ENCODE data around the gene MERTK. TPM values are rescaled to one million over a fixed set of nuclear protein-coding genes. Genes with fewer than 3 reads are reported as not detected.

MERTK gene
- total RNA-seq, 5 donors from 2014 or later (not counting 1 experiment from before 2014, with no cell fraction given): 0.12 to 0.73 (median 0.33) TPM

GRCh38 chr2:111995148-111995547 is 96.7 kb downstream of the MERTK start:
- no peaks in the 10 kb centered on the region for H3K4me1 Mint-ChIP-seq
- H3K9me3 Mint-ChIP-seq: no peaks in the 10 kb centered on the region
- H3K9me3 ChIP-seq: no peaks in the 10 kb centered on the region
- ChIA-PET POLR2A (interaction anchor here in 1 of 2 donors (0.5 kb wide), 1 partner anchor 477 kb away, joined by 4 read pairs; no protein-coding TSS in a partner anchor), CTCF (no interaction called here)
- H3K27ac Mint-ChIP-seq: no peak overlapping the region
- no peak for DNase-seq
- H3K4me1 ChIP-seq (ENCODE audit: control insufficient read depth in 1 of 2, extremely low read depth in 1 of 2, insufficient read depth in 2 of 2, low read length in 2 of 2): no peaks in the 10 kb centered on the region
- no peak overlapping the region for H3K27ac ChIP-seq (ENCODE audit: low read length)
- peaks cover 0 to 10% of the 10 kb centered on the region in 2 experiments for H3K27me3 ChIP-seq (replicated peaks in 1 of 2; ENCODE audit: control insufficient read depth in 2 of 2, extremely low read depth in 1 of 2, insufficient read depth in 2 of 2, low read length in 1 of 2)
- peaks cover 0 to 3% of the 10 kb centered on the region in 2 donors for H3K36me3 ChIP-seq (ENCODE audit: control insufficient read depth in 2 of 2, extremely low read depth in 1 of 2, insufficient read depth in 1 of 2, low read length in 1 of 2)
- H3K4me3 ChIP-seq (ENCODE audit: control insufficient read depth in 1 of 2, extremely low read depth in 1 of 2, low read length in 1 of 2): no peak overlapping the region
- H3K27me3 Mint-ChIP-seq: peaks cover 0 to 4% of the 10 kb centered on the region in 2 donors
- WGBS (ENCODE audit: insufficient coverage): 93% methylated on average over 4 of the region's 5 CpGs
- H3K4me3 Mint-ChIP-seq: no peak overlapping the region
- H3K36me3 Mint-ChIP-seq: no peaks in the 10 kb centered on the region
- ATAC-seq (replicated peaks in 1 of 4): no peak

DNA sequence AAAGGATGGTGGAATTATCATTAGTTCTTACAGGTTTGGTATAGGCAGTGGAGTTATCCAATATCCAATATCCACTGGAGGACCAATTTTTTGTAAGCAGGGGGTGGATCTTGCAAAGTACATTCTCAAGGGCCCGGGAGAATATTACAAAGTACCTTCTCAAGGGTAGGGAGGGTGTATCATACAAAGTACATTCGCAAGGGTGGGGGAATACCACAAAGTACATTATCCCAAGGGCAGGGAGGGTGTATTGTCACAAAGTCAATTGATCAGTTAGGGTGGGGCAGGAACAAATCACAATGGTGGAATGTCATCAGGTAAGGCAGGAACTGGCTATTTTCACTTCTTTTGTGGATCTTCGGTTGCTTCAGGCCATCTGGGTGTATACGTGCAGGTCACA is 101.4 kb downstream of the MERTK start:
- CTCF ChIA-PET: no interaction called here
- H3K27ac Mint-ChIP-seq: no peak overlapping the region

DNA sequence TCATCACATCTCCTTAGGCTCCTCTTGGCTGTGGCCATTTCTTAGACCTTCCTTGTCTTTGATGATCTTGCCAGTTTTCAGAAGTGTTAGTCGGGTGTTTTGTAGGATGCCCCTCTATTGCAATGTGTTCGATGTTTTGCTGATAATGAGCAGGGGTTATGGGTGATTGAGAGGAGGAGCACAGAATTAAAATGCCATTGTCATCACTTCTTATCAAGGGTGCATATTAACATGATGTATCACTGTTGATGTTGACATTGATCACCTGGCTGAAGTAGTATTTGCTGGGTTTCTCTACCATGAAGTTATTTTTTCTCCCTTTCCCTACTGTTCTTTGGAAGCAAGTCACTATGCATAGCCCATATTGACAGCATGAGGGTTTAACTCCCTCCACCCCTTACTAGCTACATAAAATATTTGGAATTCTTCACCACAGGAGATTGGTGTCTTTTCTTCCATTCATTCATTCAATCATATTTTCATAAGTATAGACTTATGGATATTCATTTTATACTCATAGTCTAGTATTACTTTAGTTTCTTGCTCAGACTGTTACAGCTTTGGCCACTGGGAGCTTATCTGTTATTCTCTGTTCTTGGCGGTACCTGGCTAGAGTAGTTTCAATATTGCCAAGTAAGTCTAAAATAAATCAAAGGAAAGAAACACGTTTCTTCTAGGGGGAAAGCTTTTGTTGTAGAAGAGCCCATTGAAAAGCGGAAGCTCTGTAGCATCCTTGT is 102.2 kb downstream of the MERTK start:
- Histone ChIP-seq H3K9me3 (no peaks in the 10 kb centered on the region), H3K4me1 (ENCODE audit: control insufficient read depth in 1 of 2, extremely low read depth in 1 of 2, insufficient read depth in 2 of 2, low read length in 2 of 2) (no peaks in the 10 kb centered on the region), H3K27ac (ENCODE audit: low read length) (no peak overlapping the region), H3K4me3 (ENCODE audit: control insufficient read depth in 1 of 2, extremely low read depth in 1 of 2, low read length in 1 of 2) (no peak overlapping the region), H3K27me3 (replicated peaks in 1 of 2; ENCODE audit: control insufficient read depth in 2 of 2, extremely low read depth in 1 of 2, insufficient read depth in 2 of 2, low read length in 1 of 2) (peaks cover 0 to 3% of the 10 kb centered on the region in 2 experiments), H3K36me3 (ENCODE audit: control insufficient read depth in 2 of 2, extremely low read depth in 1 of 2, insufficient read depth in 1 of 2, low read length in 1 of 2) (no peaks in the 10 kb centered on the region)
- ChIA-PET POLR2A (interaction anchor here in 1 of 2 donors (0.6 kb wide), 1 partner anchor 28 kb away, joined by 3 read pairs; no protein-coding TSS in a partner anchor), CTCF (interaction anchor here in 1 of 2 donors (0.5 kb wide), 1 partner anchor 116 kb away, joined by 3 read pairs; no protein-coding TSS in a partner anchor)
- Mint-ChIP-seq H3K36me3 (no peaks in the 10 kb centered on the region), H3K4me3 (no peak overlapping the region), H3K27ac (no peak overlapping the region), H3K27me3 (no peaks in the 10 kb centered on the region), H3K4me1 (peaks cover 0 to 8% (median 2%) of the 10 kb centered on the region in 3 donors), H3K9me3 (no peaks in the 10 kb centered on the region)
- no peak for ATAC-seq (replicated peaks in 1 of 4)
- DNase-seq: no peak
- WGBS (ENCODE audit: insufficient coverage): 67% methylated on average over 3 of the region's 5 CpGs

More for the DNA sequence above, 101.4 kb downstream of the MERTK start:
- Mint-ChIP-seq H3K4me1 (peaks cover 0 to 8% (median 2%) of the 10 kb centered on the region in 3 donors), H3K27me3 (no peaks in the 10 kb centered on the region), H3K9me3 (no peaks in the 10 kb centered on the region), H3K4me3 (no peak overlapping the region), H3K36me3 (no peaks in the 10 kb centered on the region)
- ATAC-seq (replicated peaks in 1 of 4) (no peak), DNase-seq (no peak)
- Histone ChIP-seq H3K4me1 (ENCODE audit: control insufficient read depth in 1 of 2, extremely low read depth in 1 of 2, insufficient read depth in 2 of 2, low read length in 2 of 2) (no peaks in the 10 kb centered on the region), H3K27me3 (replicated peaks in 1 of 2; ENCODE audit: control insufficient read depth in 2 of 2, extremely low read depth in 1 of 2, insufficient read depth in 2 of 2, low read length in 1 of 2) (peaks cover 0 to 3% of the 10 kb centered on the region in 2 experiments), H3K27ac (ENCODE audit: low read length) (no peak overlapping the region), H3K36me3 (ENCODE audit: control insufficient read depth in 2 of 2, extremely low read depth in 1 of 2, insufficient read depth in 1 of 2, low read length in 1 of 2) (peaks cover 0 to 3% of the 10 kb centered on the region in 2 donors), H3K9me3 (no peaks in the 10 kb centered on the region), H3K4me3 (ENCODE audit: control insufficient read depth in 1 of 2, extremely low read depth in 1 of 2, low read length in 1 of 2) (no peak overlapping the region)
- POLR2A ChIA-PET: no interaction called here
- no CpG with 5 or more reads among the region's 4 CpGs for WGBS (ENCODE audit: insufficient coverage)

DNA sequence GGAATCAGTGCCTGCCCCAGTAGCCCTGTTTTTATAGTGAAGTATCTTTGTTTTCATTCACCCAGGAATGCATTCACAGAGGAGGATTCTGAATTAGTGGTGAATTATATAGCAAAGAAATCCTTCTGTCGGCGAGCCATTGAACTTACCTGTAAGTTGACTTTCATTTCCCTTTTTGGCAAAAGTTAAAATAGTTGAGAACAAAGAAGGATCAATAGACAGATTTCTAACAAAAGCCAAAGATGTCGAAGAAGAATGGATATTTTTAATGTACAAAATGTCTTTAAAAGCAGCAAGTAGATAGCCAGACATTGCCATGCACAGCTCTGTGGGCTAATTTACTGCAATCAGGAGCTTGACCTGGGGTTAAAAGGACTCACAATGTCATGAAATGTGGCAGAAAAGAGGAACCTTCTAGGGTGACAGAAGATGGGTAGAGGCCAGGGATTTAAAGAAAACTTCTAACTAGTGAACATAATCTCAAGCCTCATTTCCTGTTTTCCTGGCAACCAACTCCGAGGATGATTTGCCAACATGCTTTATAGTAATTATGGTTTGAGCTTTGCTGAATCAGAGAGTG is 102.8 kb downstream of the MERTK start:
- CTCF ChIA-PET: interaction anchor here in 1 of 2 donors (0.5 kb wide), 1 partner anchor 117 kb away, joined by 3 read pairs; no protein-coding TSS in a partner anchor
- no peaks in the 10 kb centered on the region for H3K36me3 Mint-ChIP-seq
- Histone ChIP-seq H3K9me3 (no peaks in the 10 kb centered on the region), H3K36me3 (ENCODE audit: control insufficient read depth in 2 of 2, extremely low read depth in 1 of 2, insufficient read depth in 1 of 2, low read length in 1 of 2) (no peaks in the 10 kb centered on the region), H3K4me3 (ENCODE audit: control insufficient read depth in 1 of 2, extremely low read depth in 1 of 2, low read length in 1 of 2) (no peak overlapping the region), H3K27me3 (replicated peaks in 1 of 2; ENCODE audit: control insufficient read depth in 2 of 2, extremely low read depth in 1 of 2, insufficient read depth in 2 of 2, low read length in 1 of 2) (no peaks in the 10 kb centered on the region), H3K27ac (ENCODE audit: low read length) (no peak overlapping the region), H3K4me1 (ENCODE audit: control insufficient read depth in 1 of 2, extremely low read depth in 1 of 2, insufficient read depth in 2 of 2, low read length in 2 of 2) (no peaks in the 10 kb centered on the region)
- WGBS (ENCODE audit: insufficient coverage): 43% methylated on average over 1 of the region's 4 CpGs
- ATAC-seq (replicated peaks in 1 of 4) (no peak), DNase-seq (no peak)
- H3K27me3 Mint-ChIP-seq: no peaks in the 10 kb centered on the region
- peaks cover 0 to 8% (median 2%) of the 10 kb centered on the region in 3 donors for H3K4me1 Mint-ChIP-seq
- POLR2A ChIA-PET: interaction anchor here in 1 of 2 donors (0.6 kb wide), 1 partner anchor 27 kb away, joined by 3 read pairs; no protein-coding TSS in a partner anchor
- no peak overlapping the region for H3K4me3 Mint-ChIP-seq
- H3K9me3 Mint-ChIP-seq: no peaks in the 10 kb centered on the region
- H3K27ac Mint-ChIP-seq: no peak overlapping the region

DNA sequence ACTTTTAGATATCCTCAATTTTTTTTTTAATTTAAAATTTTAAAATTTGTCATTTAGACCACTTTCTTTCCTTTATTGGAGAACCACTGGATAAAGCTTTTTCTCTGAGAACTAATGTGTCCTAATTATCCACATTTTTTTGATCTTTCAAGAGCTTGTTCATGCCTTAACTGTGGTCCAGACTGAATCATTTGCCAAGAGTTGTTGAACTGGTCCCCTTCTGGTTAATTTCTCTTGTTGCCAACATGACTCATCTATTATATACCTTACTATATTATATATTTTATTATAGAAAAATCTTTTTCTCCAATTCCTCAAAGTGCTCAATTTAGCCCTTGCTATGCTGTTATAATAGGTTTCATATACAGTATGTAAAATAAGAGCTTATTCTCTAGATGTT is 103.5 kb downstream of the MERTK start:
- Mint-ChIP-seq H3K4me1 (peaks cover 0 to 8% (median 2%) of the 10 kb centered on the region in 3 donors), H3K27me3 (no peaks in the 10 kb centered on the region), H3K36me3 (no peaks in the 10 kb centered on the region), H3K9me3 (no peaks in the 10 kb centered on the region), H3K27ac (no peak overlapping the region), H3K4me3 (no peak overlapping the region)
- Histone ChIP-seq H3K27me3 (replicated peaks in 1 of 2; ENCODE audit: control insufficient read depth in 2 of 2, extremely low read depth in 1 of 2, insufficient read depth in 2 of 2, low read length in 1 of 2) (no peaks in the 10 kb centered on the region), H3K4me3 (ENCODE audit: control insufficient read depth in 1 of 2, extremely low read depth in 1 of 2, low read length in 1 of 2) (no peak overlapping the region), H3K4me1 (ENCODE audit: control insufficient read depth in 1 of 2, extremely low read depth in 1 of 2, insufficient read depth in 2 of 2, low read length in 2 of 2) (no peaks in the 10 kb centered on the region), H3K9me3 (no peaks in the 10 kb centered on the region), H3K27ac (ENCODE audit: low read length) (no peak overlapping the region), H3K36me3 (ENCODE audit: control insufficient read depth in 2 of 2, extremely low read depth in 1 of 2, insufficient read depth in 1 of 2, low read length in 1 of 2) (no peaks in the 10 kb centered on the region)
- ChIA-PET CTCF (interaction anchor here in 1 of 2 donors (0.6 kb wide), 1 partner anchor 47 kb away, joined by 3 read pairs; no protein-coding TSS in a partner anchor), POLR2A (interaction anchor here in 1 of 2 donors (0.5 kb wide), 1 partner anchor 466 kb away, joined by 4 read pairs; no protein-coding TSS in a partner anchor)
- ATAC-seq (replicated peaks in 1 of 4) (no peak), DNase-seq (no peak)

DNA sequence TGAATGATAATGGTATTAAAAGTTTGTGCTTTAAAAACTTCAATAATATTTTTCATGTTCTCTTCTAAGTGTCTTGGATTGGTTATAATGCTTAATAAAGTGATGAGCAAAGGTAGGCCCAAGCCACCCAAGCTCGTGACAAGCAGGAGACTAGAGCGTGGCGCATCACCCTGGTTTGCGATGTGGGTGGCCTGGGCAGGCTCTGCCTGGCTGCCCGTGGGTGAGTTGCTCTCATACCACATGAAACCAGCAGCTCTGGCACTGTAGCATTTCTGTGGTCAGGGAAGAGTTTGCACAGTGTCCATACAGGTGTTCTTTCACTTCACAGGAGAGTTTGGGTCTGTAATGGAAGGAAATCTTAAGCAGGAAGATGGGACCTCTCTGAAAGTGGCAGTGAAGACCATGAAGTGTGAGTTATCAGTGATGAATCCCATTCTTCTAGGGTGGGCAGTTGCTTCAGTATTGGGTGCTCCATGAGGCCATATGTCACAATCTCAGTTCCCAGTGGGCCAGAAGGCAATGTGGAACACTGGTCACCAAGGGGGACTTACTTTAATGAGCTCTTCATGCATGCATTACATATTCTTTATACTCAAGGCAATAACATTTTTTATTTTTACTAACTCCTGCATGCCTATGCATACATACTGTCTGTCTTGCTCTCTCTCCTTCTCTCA is 105.3 kb downstream of the MERTK start:
- H3K9me3 Mint-ChIP-seq: no peaks in the 10 kb centered on the region
- WGBS (ENCODE audit: insufficient coverage): 90% methylated on average over 2 of the region's 5 CpGs

More for the DNA sequence above, 105.3 kb downstream of the MERTK start:
- no peak for ATAC-seq (replicated peaks in 1 of 4)
- no peaks in the 10 kb centered on the region for H3K36me3 Mint-ChIP-seq
- H3K27me3 Mint-ChIP-seq: no peaks in the 10 kb centered on the region
- no peak overlapping the region for H3K27ac ChIP-seq (ENCODE audit: low read length)
- H3K36me3 ChIP-seq (ENCODE audit: control insufficient read depth in 2 of 2, extremely low read depth in 1 of 2, insufficient read depth in 1 of 2, low read length in 1 of 2): no peaks in the 10 kb centered on the region
- H3K4me1 ChIP-seq (ENCODE audit: control insufficient read depth in 1 of 2, extremely low read depth in 1 of 2, insufficient read depth in 2 of 2, low read length in 2 of 2): no peaks in the 10 kb centered on the region
- CTCF ChIA-PET: no interaction called here
- DNase-seq: no peak
- no peak overlapping the region for H3K27ac Mint-ChIP-seq
- no peaks in the 10 kb centered on the region for H3K9me3 ChIP-seq
- no peak overlapping the region for H3K4me3 Mint-ChIP-seq
- H3K27me3 ChIP-seq (replicated peaks in 1 of 2; ENCODE audit: control insufficient read depth in 2 of 2, extremely low read depth in 1 of 2, insufficient read depth in 2 of 2, low read length in 1 of 2): no peaks in the 10 kb centered on the region
- peaks cover 0 to 8% (median 2%) of the 10 kb centered on the region in 3 donors for H3K4me1 Mint-ChIP-seq
- H3K4me3 ChIP-seq (ENCODE audit: control insufficient read depth in 1 of 2, extremely low read depth in 1 of 2, low read length in 1 of 2): no peak overlapping the region
- POLR2A ChIA-PET: no interaction called here
